ENCODE results near the gene TGM1.

- TF ChIP-seq POLR2A (IDR thresholded peaks at IDR 0.05) (no peak), CTCF (IDR thresholded peaks at IDR 0.05) (no peak)
These were observed 24.9 kb downstream of the TGM1 start for GRCh38 chr14:24238123-24238522.

Data from Peyer's patch (tissue), 4 donors.